ENCODE results near the gene NME5.
"Not testable (repeated sequence)": the region's sequence is repeated elsewhere in the genome, so short reads cannot be mapped to it uniquely, and the experiment has no call there.

NME5 gene

DNA sequence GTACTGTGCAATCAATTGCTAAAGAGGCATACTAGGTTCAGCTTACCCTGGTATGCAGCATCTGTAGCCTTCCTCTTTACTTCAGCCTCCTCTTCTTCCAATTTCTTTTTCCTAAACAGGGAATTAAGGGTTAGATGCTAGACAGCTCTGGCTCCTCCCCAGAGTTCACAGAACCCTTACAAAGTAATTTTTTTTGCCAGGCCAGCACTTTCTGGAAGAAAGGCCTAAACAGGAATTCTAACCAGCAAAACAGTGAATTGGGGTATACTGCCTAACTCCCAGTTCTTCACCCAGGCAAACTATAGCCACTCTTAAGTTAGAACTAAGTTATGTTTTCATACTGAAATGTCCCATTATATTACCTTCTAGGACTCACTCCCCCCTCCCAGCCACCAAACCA is 31.1 kb upstream of the NME5 start:
- Histone ChIP-seq H3K4me3 (ENCODE audit: low read depth in 1 of 2, low read length in 2 of 2) (no peak overlapping the region), H3K9ac (ENCODE audit: low read depth in 1 of 2, low read length in 2 of 2) (no peak overlapping the region), H3K27ac (ENCODE audit: low read depth, low read length) (no peak overlapping the region), H3K27me3 (ENCODE audit: control insufficient read depth in 1 of 2, insufficient read depth in 2 of 2, low read length in 2 of 2) (no peaks in the 10 kb centered on the region), H3K9me3 (ENCODE audit: control insufficient read depth in 1 of 2, low read length in 2 of 2) (no peaks in the 10 kb centered on the region), H3K36me3 (ENCODE audit: control insufficient read depth in 1 of 2, insufficient read depth in 2 of 2, low read length in 2 of 2) (peaks cover 41 to 81% of the 10 kb centered on the region in 2 donors), H3K4me1 (ENCODE audit: control insufficient read depth in 1 of 2, insufficient read depth in 2 of 2, low read length in 2 of 2) (no peaks in the 10 kb centered on the region)

DNA sequence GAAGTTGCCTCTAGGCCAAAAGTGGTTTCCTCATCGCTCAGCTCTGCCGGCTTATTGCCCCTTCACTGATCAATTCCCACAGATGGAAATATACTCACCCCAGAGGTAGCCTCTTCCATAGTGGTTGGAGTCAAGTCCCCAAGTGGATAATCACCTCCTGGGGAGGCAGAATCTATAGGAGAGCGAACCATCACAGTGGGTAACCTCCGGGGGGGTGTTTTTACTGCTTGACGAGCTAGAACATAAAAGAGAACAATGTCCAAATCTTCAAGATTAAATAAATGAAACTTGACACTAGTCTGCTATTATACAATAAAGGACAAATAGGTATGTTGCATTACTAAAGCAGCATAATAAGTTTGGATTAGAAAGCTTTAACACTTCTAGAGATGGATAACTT is 29.9 kb upstream of the NME5 start:
- Histone ChIP-seq H3K9me3 (ENCODE audit: control insufficient read depth in 1 of 2, low read length in 2 of 2) (no peaks in the 10 kb centered on the region), H3K4me1 (ENCODE audit: control insufficient read depth in 1 of 2, insufficient read depth in 2 of 2, low read length in 2 of 2) (no peaks in the 10 kb centered on the region), H3K27ac (ENCODE audit: low read depth, low read length) (no peak overlapping the region), H3K36me3 (ENCODE audit: control insufficient read depth in 1 of 2, insufficient read depth in 2 of 2, low read length in 2 of 2) (peaks cover 53 to 90% of the 10 kb centered on the region in 2 donors), H3K27me3 (ENCODE audit: control insufficient read depth in 1 of 2, insufficient read depth in 2 of 2, low read length in 2 of 2) (no peaks in the 10 kb centered on the region), H3K4me3 (ENCODE audit: low read depth in 1 of 2, low read length in 2 of 2) (no peak overlapping the region), H3K9ac (ENCODE audit: low read depth in 1 of 2, low read length in 2 of 2) (no peak overlapping the region)

DNA sequence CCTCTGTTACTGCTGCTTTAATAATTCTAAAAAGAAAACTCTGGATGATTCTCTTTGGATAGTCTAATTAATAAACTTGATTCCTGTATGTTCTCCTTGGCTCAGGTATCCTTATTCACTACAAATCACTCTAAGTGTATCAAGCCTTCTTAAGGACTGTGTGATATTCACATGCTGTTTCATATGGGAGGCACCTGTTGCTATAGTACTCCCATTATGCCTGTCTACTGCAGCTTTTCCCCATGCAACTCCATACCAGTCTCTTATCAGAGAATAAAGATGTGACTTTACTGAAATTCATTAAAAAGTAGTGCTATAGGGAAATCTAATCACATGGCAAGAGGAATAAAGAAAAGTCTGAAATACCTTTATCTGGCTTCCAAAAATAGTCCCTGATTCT is 24.5 kb upstream of the NME5 start:
- H3K27ac ChIP-seq (ENCODE audit: low read depth, low read length), result no peak overlapping the region
- no peaks in the 10 kb centered on the region for H3K9me3 ChIP-seq (ENCODE audit: control insufficient read depth in 1 of 2, low read length in 2 of 2)
- no peaks in the 10 kb centered on the region for H3K27me3 ChIP-seq (ENCODE audit: control insufficient read depth in 1 of 2, insufficient read depth in 2 of 2, low read length in 2 of 2)
- H3K36me3 ChIP-seq (ENCODE audit: control insufficient read depth in 1 of 2, insufficient read depth in 2 of 2, low read length in 2 of 2), result peaks cover 71 to 98% of the 10 kb centered on the region in 2 donors
- H3K4me3 ChIP-seq (ENCODE audit: low read depth in 1 of 2, low read length in 2 of 2), result no peak overlapping the region
- no peak overlapping the region for H3K9ac ChIP-seq (ENCODE audit: low read depth in 1 of 2, low read length in 2 of 2)
- no peaks in the 10 kb centered on the region for H3K4me1 ChIP-seq (ENCODE audit: control insufficient read depth in 1 of 2, insufficient read depth in 2 of 2, low read length in 2 of 2)

DNA sequence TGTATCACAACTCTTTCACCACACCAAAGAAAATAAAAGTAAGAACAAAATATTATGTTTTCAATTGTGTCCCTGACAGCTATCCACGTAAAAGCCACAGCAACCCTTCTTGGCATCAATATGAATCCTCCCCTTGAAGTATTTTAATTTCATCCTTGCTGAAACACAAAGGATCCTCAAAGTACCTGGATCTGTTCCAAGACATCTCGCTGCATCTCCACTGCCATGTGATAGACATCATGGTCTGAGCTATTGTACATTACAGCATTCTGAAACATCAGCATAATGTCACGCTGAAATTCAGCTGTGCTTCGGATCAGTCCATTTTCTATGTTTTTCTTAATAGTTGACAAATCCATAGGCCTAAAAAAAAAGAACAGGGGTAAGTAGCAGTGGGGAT is 21.5 kb upstream of the NME5 start:
- peaks cover 71 to 90% of the 10 kb centered on the region in 2 donors for H3K36me3 ChIP-seq (ENCODE audit: control insufficient read depth in 1 of 2, insufficient read depth in 2 of 2, low read length in 2 of 2)
- no peaks in the 10 kb centered on the region for H3K9me3 ChIP-seq (ENCODE audit: control insufficient read depth in 1 of 2, low read length in 2 of 2)
- H3K4me3 ChIP-seq (ENCODE audit: low read depth in 1 of 2, low read length in 2 of 2), result no peak overlapping the region
- H3K4me1 ChIP-seq (ENCODE audit: control insufficient read depth in 1 of 2, insufficient read depth in 2 of 2, low read length in 2 of 2), result no peaks in the 10 kb centered on the region
- no peaks in the 10 kb centered on the region for H3K27me3 ChIP-seq (ENCODE audit: control insufficient read depth in 1 of 2, insufficient read depth in 2 of 2, low read length in 2 of 2)
- no peak overlapping the region for H3K27ac ChIP-seq (ENCODE audit: low read depth, low read length)
- H3K9ac ChIP-seq (ENCODE audit: low read depth in 1 of 2, low read length in 2 of 2), result no peak overlapping the region

DNA sequence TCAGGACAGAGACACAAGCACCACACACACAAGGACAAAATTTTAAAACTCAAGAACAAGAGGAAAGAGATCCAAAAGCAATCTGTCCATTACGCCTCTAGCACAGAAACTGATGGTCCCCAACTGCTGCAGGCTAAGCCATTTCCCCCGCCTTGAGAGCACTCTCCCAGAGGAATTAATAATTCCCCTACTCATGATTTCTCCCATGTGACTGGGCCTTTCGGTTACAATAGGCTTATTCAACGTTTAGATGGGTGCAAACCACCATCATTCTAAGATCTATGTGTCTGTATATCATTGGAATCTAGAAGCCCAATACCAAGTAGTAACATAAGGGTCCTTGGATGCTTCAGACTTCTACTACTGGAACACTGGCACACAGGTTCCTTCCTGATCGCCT is 20.4 kb upstream of the NME5 start:
- no peaks in the 10 kb centered on the region for H3K27me3 ChIP-seq (ENCODE audit: control insufficient read depth in 1 of 2, insufficient read depth in 2 of 2, low read length in 2 of 2)
- H3K9me3 ChIP-seq (ENCODE audit: control insufficient read depth in 1 of 2, low read length in 2 of 2), result no peaks in the 10 kb centered on the region
- H3K9ac ChIP-seq (ENCODE audit: low read depth in 1 of 2, low read length in 2 of 2), result no peak overlapping the region
- no peak overlapping the region for H3K27ac ChIP-seq (ENCODE audit: low read depth, low read length)
- H3K4me1 ChIP-seq (ENCODE audit: control insufficient read depth in 1 of 2, insufficient read depth in 2 of 2, low read length in 2 of 2), result no peaks in the 10 kb centered on the region
- H3K4me3 ChIP-seq (ENCODE audit: low read depth in 1 of 2, low read length in 2 of 2), result no peak overlapping the region
- H3K36me3 ChIP-seq (ENCODE audit: control insufficient read depth in 1 of 2, insufficient read depth in 2 of 2, low read length in 2 of 2), result peaks cover 61 to 80% of the 10 kb centered on the region in 2 donors

DNA sequence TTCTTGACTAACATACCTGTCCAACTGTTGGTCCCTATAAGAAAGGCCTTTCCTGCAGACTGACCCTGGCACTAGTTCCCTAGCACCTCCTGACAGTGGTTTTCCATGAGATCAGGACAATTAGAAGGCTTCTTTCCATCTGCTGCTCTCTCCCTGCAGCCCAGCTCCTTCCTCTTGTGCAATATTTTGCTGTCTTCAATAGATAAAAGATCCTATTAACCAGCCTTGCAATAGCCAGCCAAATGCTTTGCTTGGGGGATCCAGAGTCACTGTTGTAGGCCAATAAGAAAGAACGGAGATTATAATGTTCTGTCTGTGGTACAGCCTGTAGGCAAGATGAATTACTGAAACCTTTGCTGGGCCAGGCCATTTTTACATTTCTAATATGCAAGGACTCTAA is 18.4 kb upstream of the NME5 start:
- no peaks in the 10 kb centered on the region for H3K9me3 ChIP-seq (ENCODE audit: control insufficient read depth in 1 of 2, low read length in 2 of 2)
- no peak overlapping the region for H3K9ac ChIP-seq (ENCODE audit: low read depth in 1 of 2, low read length in 2 of 2)
- H3K27me3 ChIP-seq (ENCODE audit: control insufficient read depth in 1 of 2, insufficient read depth in 2 of 2, low read length in 2 of 2), result no peaks in the 10 kb centered on the region
- no peak overlapping the region for H3K4me3 ChIP-seq (ENCODE audit: low read depth in 1 of 2, low read length in 2 of 2)
- H3K4me1 ChIP-seq (ENCODE audit: control insufficient read depth in 1 of 2, insufficient read depth in 2 of 2, low read length in 2 of 2), result no peaks in the 10 kb centered on the region
- H3K36me3 ChIP-seq (ENCODE audit: control insufficient read depth in 1 of 2, insufficient read depth in 2 of 2, low read length in 2 of 2), result peaks cover 42 to 59% of the 10 kb centered on the region in 2 donors
- H3K27ac ChIP-seq (ENCODE audit: low read depth, low read length), result no peak overlapping the region

DNA sequence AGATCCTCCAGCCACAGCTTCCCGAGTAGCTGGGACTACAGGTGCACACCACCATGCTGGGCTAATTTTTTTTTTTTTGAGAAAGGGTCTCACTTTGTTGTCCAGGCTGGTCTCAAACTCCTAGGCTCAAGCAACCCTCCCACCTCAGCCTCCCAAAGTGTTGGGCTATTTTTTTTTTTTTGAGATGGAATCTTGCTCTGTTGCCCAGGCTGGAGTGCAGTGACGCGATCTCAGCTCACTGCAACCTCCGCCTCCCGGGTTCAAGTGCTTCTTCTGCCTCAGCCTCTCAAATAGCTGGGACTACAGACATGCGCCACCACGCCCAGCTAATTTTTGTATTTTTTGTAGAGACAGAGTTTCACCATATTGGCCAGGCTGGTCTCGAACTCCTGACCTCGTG is 16.7 kb upstream of the NME5 start:
- H3K9ac ChIP-seq (ENCODE audit: low read depth in 1 of 2, low read length in 2 of 2); H3K9me3 ChIP-seq (ENCODE audit: control insufficient read depth in 1 of 2, low read length in 2 of 2); H3K27ac ChIP-seq (ENCODE audit: low read depth, low read length); H3K4me3 ChIP-seq (ENCODE audit: low read depth in 1 of 2, low read length in 2 of 2); H3K27me3 ChIP-seq (ENCODE audit: control insufficient read depth in 1 of 2, insufficient read depth in 2 of 2, low read length in 2 of 2); H3K4me1 ChIP-seq (ENCODE audit: control insufficient read depth in 1 of 2, insufficient read depth in 2 of 2, low read length in 2 of 2): not testable (repeated sequence)
- H3K36me3 ChIP-seq (ENCODE audit: control insufficient read depth in 1 of 2, insufficient read depth in 2 of 2, low read length in 2 of 2), result peaks cover 32 to 43% of the 10 kb centered on the region in 2 donors

DNA sequence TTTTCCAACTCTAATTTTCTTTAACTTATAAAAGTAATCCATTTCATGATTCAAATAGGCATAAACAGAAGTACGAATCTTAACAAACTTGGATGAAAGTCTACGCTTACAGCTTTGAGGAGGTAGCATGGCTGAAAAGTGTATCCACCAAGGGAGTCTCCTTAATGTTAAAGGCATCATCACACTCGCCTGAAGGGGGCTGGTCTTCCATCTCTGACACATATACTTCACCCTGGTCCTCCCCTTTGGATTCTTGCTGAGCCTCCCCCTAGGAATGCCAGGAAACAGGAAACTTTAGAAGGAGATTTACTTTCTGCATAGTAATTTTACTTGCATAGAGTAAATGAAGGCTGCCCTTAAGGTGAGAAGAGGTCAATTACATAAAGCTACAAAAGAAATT is 10.3 kb upstream of the NME5 start:
- Histone ChIP-seq H3K27ac (ENCODE audit: low read depth, low read length) (no peak overlapping the region), H3K9ac (ENCODE audit: low read depth in 1 of 2, low read length in 2 of 2) (no peak overlapping the region), H3K9me3 (ENCODE audit: control insufficient read depth in 1 of 2, low read length in 2 of 2) (no peaks in the 10 kb centered on the region), H3K36me3 (ENCODE audit: control insufficient read depth in 1 of 2, insufficient read depth in 2 of 2, low read length in 2 of 2) (no peaks in the 10 kb centered on the region), H3K27me3 (ENCODE audit: control insufficient read depth in 1 of 2, insufficient read depth in 2 of 2, low read length in 2 of 2) (no peaks in the 10 kb centered on the region), H3K4me3 (ENCODE audit: low read depth in 1 of 2, low read length in 2 of 2) (no peak overlapping the region), H3K4me1 (ENCODE audit: control insufficient read depth in 1 of 2, insufficient read depth in 2 of 2, low read length in 2 of 2) (no peaks in the 10 kb centered on the region)

DNA sequence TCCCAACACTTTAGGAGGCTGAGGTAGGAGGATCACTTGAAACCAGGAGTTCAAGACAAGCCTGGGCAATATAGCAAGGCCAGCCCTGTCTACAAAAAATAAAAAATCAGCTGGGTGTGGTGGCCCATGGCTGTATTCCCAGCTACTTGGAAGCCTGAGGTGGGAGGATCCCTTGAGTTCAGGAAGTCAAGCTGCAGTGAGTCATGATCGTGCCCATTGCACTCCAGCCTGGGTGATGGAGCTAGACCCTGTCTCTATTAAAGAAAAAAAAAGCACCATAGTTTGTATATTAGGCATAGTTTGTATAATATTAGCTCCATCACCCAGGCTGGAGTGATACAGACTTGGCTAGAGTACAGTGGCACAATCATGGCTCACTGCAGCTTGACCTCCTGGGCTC is 9.6 kb upstream of the NME5 start:
- no peaks in the 10 kb centered on the region for H3K27me3 ChIP-seq (ENCODE audit: control insufficient read depth in 1 of 2, insufficient read depth in 2 of 2, low read length in 2 of 2)
- H3K9me3 ChIP-seq (ENCODE audit: control insufficient read depth in 1 of 2, low read length in 2 of 2), result no peaks in the 10 kb centered on the region
- no peak overlapping the region for H3K4me3 ChIP-seq (ENCODE audit: low read depth in 1 of 2, low read length in 2 of 2)
- H3K4me1 ChIP-seq (ENCODE audit: control insufficient read depth in 1 of 2, insufficient read depth in 2 of 2, low read length in 2 of 2), result no peaks in the 10 kb centered on the region
- H3K36me3 ChIP-seq (ENCODE audit: control insufficient read depth in 1 of 2, insufficient read depth in 2 of 2, low read length in 2 of 2), result no peaks in the 10 kb centered on the region
- H3K9ac ChIP-seq (ENCODE audit: low read depth in 1 of 2, low read length in 2 of 2), result no peak overlapping the region
- H3K27ac ChIP-seq (ENCODE audit: low read depth, low read length), result no peak overlapping the region

DNA sequence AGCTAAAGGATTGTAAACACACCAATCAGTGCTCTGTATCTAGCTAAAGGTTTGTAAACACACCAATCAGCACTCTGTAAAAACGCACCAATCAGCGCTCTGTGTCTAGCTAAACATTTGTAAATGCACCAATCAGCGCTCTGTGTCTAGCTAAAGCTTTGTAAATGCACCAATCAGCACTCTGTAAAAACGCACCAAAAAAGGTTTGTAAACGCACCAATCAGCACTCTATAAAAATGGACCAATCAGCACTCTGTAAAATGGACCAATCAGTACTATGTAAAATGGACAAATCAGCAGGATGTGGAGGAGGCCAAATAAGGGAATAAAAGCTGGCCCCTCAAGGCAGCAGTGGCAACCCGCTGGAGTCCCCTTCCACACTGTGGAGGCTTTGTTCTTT is 4.3 kb upstream of the NME5 start:
- H3K27me3 ChIP-seq (ENCODE audit: control insufficient read depth in 1 of 2, insufficient read depth in 2 of 2, low read length in 2 of 2); H3K9me3 ChIP-seq (ENCODE audit: control insufficient read depth in 1 of 2, low read length in 2 of 2); H3K27ac ChIP-seq (ENCODE audit: low read depth, low read length): not testable (repeated sequence)

DNA sequence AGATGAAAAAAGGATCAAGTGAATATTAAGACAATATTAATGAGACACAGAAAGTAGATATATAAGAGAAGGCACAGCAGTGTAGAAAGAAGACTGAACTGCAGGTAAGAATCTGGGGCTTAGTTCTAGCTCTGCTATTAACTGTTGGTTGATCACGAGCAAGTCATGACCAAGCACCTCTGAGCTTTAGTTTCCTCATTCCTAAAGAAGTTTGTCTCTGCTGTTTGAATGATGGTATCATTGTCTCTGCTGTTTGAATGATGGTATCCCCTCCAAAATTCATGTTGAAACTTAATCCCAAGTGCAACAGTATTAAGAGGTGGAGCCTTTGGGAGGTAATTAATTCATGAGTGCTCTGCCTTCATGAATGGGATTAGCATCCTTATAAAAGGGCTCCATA is 2.5 kb upstream of the NME5 start:
- H3K4me1 ChIP-seq (ENCODE audit: control insufficient read depth in 1 of 2, insufficient read depth in 2 of 2, low read length in 2 of 2), result peaks cover 0 to 6% of the 10 kb centered on the region in 2 donors
- H3K27me3 ChIP-seq (ENCODE audit: control insufficient read depth in 1 of 2, insufficient read depth in 2 of 2, low read length in 2 of 2), result no peaks in the 10 kb centered on the region
- no peak overlapping the region for H3K27ac ChIP-seq (ENCODE audit: low read depth, low read length)
- H3K9ac ChIP-seq (ENCODE audit: low read depth in 1 of 2, low read length in 2 of 2), result no peak overlapping the region
- H3K9me3 ChIP-seq (ENCODE audit: control insufficient read depth in 1 of 2, low read length in 2 of 2), result no peaks in the 10 kb centered on the region
- H3K36me3 ChIP-seq (ENCODE audit: control insufficient read depth in 1 of 2, insufficient read depth in 2 of 2, low read length in 2 of 2), result no peaks in the 10 kb centered on the region
- no peak overlapping the region for H3K4me3 ChIP-seq (ENCODE audit: low read depth in 1 of 2, low read length in 2 of 2)

More for the DNA sequence above, 4.3 kb upstream of the NME5 start:
- not testable (repeated sequence) for H3K4me1 ChIP-seq (ENCODE audit: control insufficient read depth in 1 of 2, insufficient read depth in 2 of 2, low read length in 2 of 2); H3K36me3 ChIP-seq (ENCODE audit: control insufficient read depth in 1 of 2, insufficient read depth in 2 of 2, low read length in 2 of 2); H3K4me3 ChIP-seq (ENCODE audit: low read depth in 1 of 2, low read length in 2 of 2); H3K9ac ChIP-seq (ENCODE audit: low read depth in 1 of 2, low read length in 2 of 2)
